Immature natural killer cell (primary cell): ENCODE measurements around the gene UBE2J2. TPM values are rescaled to one million over a fixed set of nuclear protein-coding genes. Genes with fewer than 3 reads are reported as not detected.

ENCODE experiments used
- DNase-seq, 3 donors: peaks; one replicate each; pipeline ENCODE4 v3.0.0; 2022; ENCODE audit warnings: mixed read lengths in 1 of 3
- H3K27ac Mint-ChIP-seq, 6 donors: one replicate each; pipeline ENCODE4 v1.8.0; 2020; ENCODE audit warnings: mixed read lengths in 6 of 6, mild to moderate bottlenecking in 5 of 6, inconsistent platforms in 4 of 6, moderate library complexity in 3 of 6
- H3K27me3 Mint-ChIP-seq, 3 donors: one replicate each; pipeline ENCODE4 v1.8.0; 2020 to 2021; ENCODE audit warnings: low read depth in 3 of 3, mild to moderate bottlenecking in 3 of 3, mixed read lengths in 3 of 3, moderate library complexity in 3 of 3, inconsistent platforms in 1 of 3
- H3K36me3 Mint-ChIP-seq, 3 donors: one replicate each; pipeline ENCODE4 v1.8.0; 2020; ENCODE audit warnings: mixed read lengths in 3 of 3, inconsistent platforms in 2 of 3, mild to moderate bottlenecking in 2 of 3
- H3K4me1 Mint-ChIP-seq, 2 donors: one replicate each; pipeline ENCODE4 v1.8.0; 2020; ENCODE audit warnings: inconsistent platforms in 2 of 2, mild to moderate bottlenecking in 2 of 2, mixed read lengths in 2 of 2, moderate library complexity in 1 of 2
- H3K4me3 Mint-ChIP-seq, 5 donors: one replicate each; pipeline ENCODE4 v1.8.0; 2020; ENCODE audit warnings: mild to moderate bottlenecking in 5 of 5, mixed read lengths in 5 of 5, inconsistent platforms in 3 of 5, moderate library complexity in 3 of 5
- H3K9me3 Mint-ChIP-seq, 6 donors: one replicate each; pipeline ENCODE4 v1.8.0; 2020; ENCODE audit warnings: mild to moderate bottlenecking in 6 of 6, mixed read lengths in 6 of 6, inconsistent platforms in 4 of 6, moderate library complexity in 3 of 6
- polyA plus RNA-seq, 3 donors: library from polyadenylated mRNA; unstranded; fragments of 300-500 nt; fragmentation: Illumina TruSeq; gene quantifications; one replicate each; pipeline ENCODE4 v1.2.3, GENCODE V29; 2021

UBE2J2 gene
- polyA plus RNA-seq, 3 donors from 2014 or later: 77.8 to 105 (median 83.9) TPM

DNA sequence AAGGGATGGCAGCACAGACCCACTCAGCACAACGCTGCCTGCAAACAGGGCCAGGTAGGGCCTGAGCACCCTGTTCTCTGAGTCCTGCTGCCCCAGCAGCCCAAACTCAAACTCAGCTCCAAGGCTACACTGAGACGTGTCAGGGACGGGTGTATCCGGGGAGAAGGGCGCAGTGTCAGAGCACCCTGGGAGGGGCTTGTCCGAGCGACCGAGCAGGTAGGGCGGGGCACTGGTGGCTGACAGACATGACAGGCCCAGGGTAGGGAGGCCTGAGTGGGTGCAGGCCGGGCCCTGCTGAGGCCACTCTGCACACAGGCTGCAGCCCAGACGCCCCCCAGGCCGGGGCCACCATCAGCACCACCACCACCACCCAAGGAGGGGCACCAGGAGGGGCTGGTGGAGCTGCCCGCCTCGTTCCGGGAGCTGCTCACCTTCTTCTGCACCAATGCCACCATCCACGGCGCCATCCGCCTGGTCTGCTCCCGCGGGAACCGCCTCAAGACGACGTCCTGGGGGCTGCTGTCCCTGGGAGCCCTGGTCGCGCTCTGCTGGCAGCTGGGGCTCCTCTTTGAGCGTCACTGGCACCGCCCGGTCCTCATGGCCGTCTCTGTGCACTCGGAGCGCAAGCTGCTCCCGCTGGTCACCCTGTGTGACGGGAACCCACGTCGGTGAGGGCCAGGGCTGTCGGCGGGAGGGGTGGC is 12.1 kb upstream of the UBE2J2 start:
- Mint-ChIP-seq H3K27ac (no peak overlapping the region), H3K4me1 (no peaks in the 10 kb centered on the region), H3K27me3 (peaks cover 0 to 2% (median 0%) of the 10 kb centered on the region in 3 donors), H3K4me3 (no peak overlapping the region), H3K9me3 (no peaks in the 10 kb centered on the region), H3K36me3 (no peaks in the 10 kb centered on the region)
- no peak for DNase-seq

GRCh38 chr1:1285102-1285571 is 11.5 kb upstream of the UBE2J2 start:
- Mint-ChIP-seq H3K27ac (no peak overlapping the region), H3K27me3 (peaks cover 0 to 2% (median 0%) of the 10 kb centered on the region in 3 donors), H3K36me3 (no peaks in the 10 kb centered on the region), H3K4me1 (no peaks in the 10 kb centered on the region), H3K9me3 (no peaks in the 10 kb centered on the region), H3K4me3 (no peak overlapping the region)
- DNase-seq: no peak

GRCh38 chr1:1284221-1285101 is 10.8 kb upstream of the UBE2J2 start:
- Mint-ChIP-seq H3K27ac (no peak overlapping the region), H3K27me3 (peaks cover 0 to 2% (median 2%) of the 10 kb centered on the region in 3 donors), H3K9me3 (no peaks in the 10 kb centered on the region), H3K36me3 (no peaks in the 10 kb centered on the region), H3K4me1 (no peaks in the 10 kb centered on the region), H3K4me3 (no peak overlapping the region)
- no peak for DNase-seq

GRCh38 chr1:1283821-1284220 is 10.2 kb upstream of the UBE2J2 start:
- H3K36me3 Mint-ChIP-seq: no peaks in the 10 kb centered on the region
- no peak for DNase-seq
- no peak overlapping the region for H3K4me3 Mint-ChIP-seq
- peaks cover 1 to 2% (median 2%) of the 10 kb centered on the region in 3 donors for H3K27me3 Mint-ChIP-seq
- H3K27ac Mint-ChIP-seq: no peak overlapping the region
- no peaks in the 10 kb centered on the region for H3K9me3 Mint-ChIP-seq
- H3K4me1 Mint-ChIP-seq: no peaks in the 10 kb centered on the region

DNA sequence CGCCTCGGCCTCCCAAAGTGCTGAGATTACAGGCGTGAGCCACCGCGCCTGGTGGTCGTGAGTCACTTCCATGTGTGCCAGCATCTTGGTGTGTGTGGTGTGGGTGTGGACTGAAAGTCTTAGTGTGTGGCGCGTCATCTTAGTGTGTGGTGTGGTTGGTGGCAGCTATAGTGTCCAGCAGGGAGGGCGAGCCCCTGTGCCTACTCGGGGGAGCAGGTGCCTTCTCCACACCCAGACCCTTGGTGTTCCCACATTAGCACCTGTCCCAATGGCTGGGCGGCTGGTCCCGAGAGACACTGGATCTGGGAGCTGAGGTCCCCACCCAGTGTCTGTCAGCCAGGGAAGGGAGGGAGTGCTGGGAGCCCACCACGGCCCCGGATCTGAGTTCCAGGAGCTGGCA is 9.3 kb upstream of the UBE2J2 start:
- H3K27ac Mint-ChIP-seq: no peak overlapping the region
- DNase-seq: no peak

DNA sequence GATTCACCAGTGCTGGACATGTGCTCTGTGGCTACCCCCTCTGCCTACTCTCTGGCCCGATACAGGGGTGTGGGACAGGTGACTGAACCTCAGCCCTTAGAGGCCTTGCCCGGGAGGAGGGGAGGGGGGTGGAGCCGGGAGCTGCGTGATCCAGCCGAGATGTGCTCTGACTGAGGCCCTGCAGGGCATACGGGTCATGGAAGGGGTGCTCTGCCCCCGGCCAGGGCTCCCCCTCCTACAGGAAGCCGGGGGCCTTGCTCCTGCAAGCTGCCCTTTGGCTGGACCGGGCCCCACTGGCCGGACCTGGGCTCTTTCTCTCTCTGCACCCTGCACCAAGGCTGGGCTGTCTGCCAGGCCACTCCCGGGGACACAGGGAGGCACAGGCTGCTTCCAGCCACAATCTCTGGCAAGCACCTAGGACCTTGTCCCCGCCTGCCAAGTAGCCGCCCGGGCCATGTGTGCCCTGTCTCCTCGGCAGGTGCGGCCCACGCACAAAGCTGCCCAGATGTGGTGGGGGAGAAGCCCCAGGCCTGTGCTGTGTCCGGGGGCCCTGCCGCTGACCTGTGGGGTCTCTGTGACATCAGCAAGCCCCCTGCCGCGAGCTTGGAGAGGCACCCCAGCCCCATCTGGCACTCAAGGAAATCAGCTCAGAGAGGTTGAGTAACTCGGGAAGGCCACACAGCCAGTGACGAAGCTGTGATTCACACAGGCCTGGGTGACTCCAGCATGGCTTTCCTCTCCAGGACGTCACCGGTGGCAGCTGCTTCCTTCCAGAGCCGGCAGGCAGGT is 8.1 kb upstream of the UBE2J2 start:
- Mint-ChIP-seq H3K9me3 (no peaks in the 10 kb centered on the region), H3K4me1 (no peaks in the 10 kb centered on the region), H3K36me3 (no peaks in the 10 kb centered on the region), H3K4me3 (no peak overlapping the region), H3K27me3 (peaks cover 1 to 2% (median 2%) of the 10 kb centered on the region in 3 donors), H3K27ac (no peak overlapping the region)
- no peak for DNase-seq

More for the DNA sequence above, 9.3 kb upstream of the UBE2J2 start:
- Mint-ChIP-seq H3K4me1 (no peaks in the 10 kb centered on the region), H3K36me3 (no peaks in the 10 kb centered on the region), H3K4me3 (no peak overlapping the region), H3K27me3 (peaks cover 1 to 2% (median 2%) of the 10 kb centered on the region in 3 donors), H3K9me3 (no peaks in the 10 kb centered on the region)

DNA sequence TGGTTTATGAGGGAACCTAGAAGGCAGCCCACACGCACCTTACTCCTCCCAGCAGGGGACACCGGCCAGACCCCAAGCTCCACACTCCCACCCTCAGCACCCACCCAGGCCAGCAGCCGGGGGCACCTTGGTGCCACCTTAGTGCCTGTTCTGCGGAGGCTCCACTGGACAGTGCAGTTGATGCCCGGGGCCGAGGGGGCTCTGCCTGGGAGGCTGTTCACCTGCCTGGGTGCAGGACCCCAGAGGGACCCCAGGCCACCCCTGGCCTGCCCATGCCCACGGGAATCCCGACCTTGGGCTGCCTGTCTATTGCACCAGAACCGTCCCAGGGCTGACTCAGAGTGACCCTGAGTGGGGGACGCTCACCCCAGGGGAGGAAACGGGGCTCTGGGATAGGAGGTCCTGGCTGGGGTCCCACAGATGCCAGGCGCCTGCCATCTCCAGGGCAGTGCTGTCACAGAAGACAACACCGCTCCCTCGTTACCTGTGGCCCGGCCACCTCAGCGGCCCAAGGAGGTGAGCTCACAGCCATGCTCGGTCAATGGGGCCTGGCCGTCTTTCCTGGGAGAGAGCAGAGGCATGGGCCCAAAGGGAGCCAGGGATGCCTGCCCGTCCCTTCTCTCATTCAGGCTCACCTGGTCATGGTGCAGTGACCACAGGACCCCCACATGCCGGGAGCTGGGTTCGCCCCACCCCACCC is 7.3 kb upstream of the UBE2J2 start:
- Mint-ChIP-seq H3K9me3 (no peaks in the 10 kb centered on the region), H3K4me3 (no peak overlapping the region), H3K27ac (no peak overlapping the region)

DNA sequence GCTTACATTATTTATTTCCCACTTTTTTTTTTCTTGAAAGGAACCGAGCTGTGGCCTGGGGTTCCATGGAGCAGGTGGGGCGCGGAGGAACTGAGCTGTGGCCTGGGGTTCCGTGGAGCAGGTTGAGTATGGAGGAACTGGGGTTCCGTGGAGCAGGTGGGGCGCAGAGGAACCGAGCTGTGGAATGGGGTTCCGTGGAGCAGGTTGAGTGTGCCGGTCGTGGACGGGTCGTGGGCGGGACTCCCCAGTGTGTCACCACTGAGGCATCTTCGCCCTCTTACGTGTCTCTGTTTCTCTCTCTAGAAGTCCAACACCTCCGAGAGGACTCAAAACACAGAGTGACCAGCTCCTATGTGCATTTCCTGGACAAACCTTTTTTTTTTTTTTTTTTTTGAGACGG is 5.4 kb upstream of the UBE2J2 start:
- no peak overlapping the region for H3K4me3 Mint-ChIP-seq
- no peak for DNase-seq
- H3K27ac Mint-ChIP-seq: no peak overlapping the region
- no peaks in the 10 kb centered on the region for H3K36me3 Mint-ChIP-seq
- no peaks in the 10 kb centered on the region for H3K9me3 Mint-ChIP-seq
- H3K4me1 Mint-ChIP-seq: no peaks in the 10 kb centered on the region
- H3K27me3 Mint-ChIP-seq: peaks cover 0 to 2% (median 1%) of the 10 kb centered on the region in 3 donors

More for the DNA sequence above, 7.3 kb upstream of the UBE2J2 start:
- peaks cover 1 to 2% (median 1%) of the 10 kb centered on the region in 3 donors for H3K27me3 Mint-ChIP-seq
- DNase-seq: no peak
- no peaks in the 10 kb centered on the region for H3K4me1 Mint-ChIP-seq
- no peaks in the 10 kb centered on the region for H3K36me3 Mint-ChIP-seq

DNA sequence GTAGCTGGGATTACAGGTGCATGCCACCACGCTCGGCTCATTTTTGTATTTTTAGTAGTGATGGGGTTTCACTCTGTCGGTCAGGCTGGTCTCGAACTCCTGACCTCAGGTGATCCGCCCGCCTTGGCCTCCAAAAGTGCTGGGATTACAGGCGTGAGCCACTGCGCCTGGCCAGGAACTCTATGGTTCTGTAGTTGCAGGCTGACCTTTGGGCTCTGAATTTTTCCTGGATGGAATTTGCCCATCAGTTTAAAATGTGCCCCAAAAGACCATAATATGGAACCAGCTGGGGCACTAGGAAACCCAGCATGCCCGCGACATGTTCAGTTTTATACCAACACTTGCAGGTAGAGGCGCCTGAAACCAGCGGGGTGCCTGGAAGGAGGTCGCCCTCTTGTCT is 5.0 kb upstream of the UBE2J2 start:
- no peaks in the 10 kb centered on the region for H3K36me3 Mint-ChIP-seq
- peaks cover 0 to 2% (median 1%) of the 10 kb centered on the region in 3 donors for H3K27me3 Mint-ChIP-seq
- no peaks in the 10 kb centered on the region for H3K4me1 Mint-ChIP-seq
- H3K9me3 Mint-ChIP-seq: no peaks in the 10 kb centered on the region
- H3K27ac Mint-ChIP-seq: no peak overlapping the region
- H3K4me3 Mint-ChIP-seq: no peak overlapping the region
- no peak for DNase-seq

- peaks cover 3 to 6% (median 3%) of the 10 kb centered on the region in 3 donors for H3K27me3 Mint-ChIP-seq
- no peak for DNase-seq
- H3K4me1 Mint-ChIP-seq: peaks cover 22 to 23% of the 10 kb centered on the region in 2 donors
- H3K27ac Mint-ChIP-seq: peak overlapping the region in 3 of 6 donors; percentile 35 to 73 (median 55)
- H3K36me3 Mint-ChIP-seq: no peaks in the 10 kb centered on the region
- no peaks in the 10 kb centered on the region for H3K9me3 Mint-ChIP-seq
- peak overlapping the region in 4 of 5 donors; percentile 50 to 74 (median 62) for H3K4me3 Mint-ChIP-seq
Measured at GRCh38 chr1:1275836-1276235, 2.2 kb upstream of the UBE2J2 start.

DNA sequence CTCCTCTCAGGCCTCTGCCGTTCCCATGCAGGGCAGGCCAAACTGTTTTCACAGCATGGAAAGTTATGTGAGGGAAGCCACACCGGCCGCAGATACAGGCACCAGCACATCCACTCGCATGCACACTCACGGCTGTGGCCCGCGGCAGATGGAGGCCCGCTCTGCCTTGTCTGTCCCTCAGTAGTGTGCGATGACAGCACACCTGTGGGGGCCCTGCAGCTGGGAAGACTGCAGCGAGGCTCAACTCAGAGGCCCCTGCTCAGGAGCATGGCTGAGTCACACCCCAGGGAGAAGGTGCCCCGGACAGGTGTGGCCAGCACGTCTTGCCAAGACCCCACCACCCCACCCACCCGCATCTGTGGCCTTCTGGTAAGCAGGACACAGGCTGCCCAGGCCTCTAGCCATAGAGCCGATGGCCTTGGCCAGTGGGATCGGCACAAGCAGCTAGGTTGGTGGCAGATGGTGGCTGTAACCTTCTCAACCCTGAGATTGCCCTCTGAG is 1.3 kb upstream of the UBE2J2 start:
- peak overlapping the region; percentile 48 to 72 (median 66) for H3K4me3 Mint-ChIP-seq
- H3K27ac Mint-ChIP-seq: peak overlapping the region in 1 of 6 donors; percentile 58
- no peak for DNase-seq
- H3K4me1 Mint-ChIP-seq: peaks cover 30 to 31% of the 10 kb centered on the region in 2 donors
- peaks cover 0 to 6% (median 0%) of the 10 kb centered on the region in 3 donors for H3K36me3 Mint-ChIP-seq
- no peaks in the 10 kb centered on the region for H3K9me3 Mint-ChIP-seq
- H3K27me3 Mint-ChIP-seq: peaks cover 4 to 6% (median 5%) of the 10 kb centered on the region in 3 donors

- Mint-ChIP-seq H3K27me3 (peaks cover 4 to 5% (median 4%) of the 10 kb centered on the region in 3 donors), H3K4me1 (peaks cover 35 to 36% of the 10 kb centered on the region in 2 donors), H3K27ac (peak overlapping the region in 1 of 6 donors; percentile 58), H3K4me3 (peak overlapping the region; percentile 48 to 72 (median 66)), H3K9me3 (no peaks in the 10 kb centered on the region), H3K36me3 (peaks cover 0 to 7% (median 0%) of the 10 kb centered on the region in 3 donors)
- no peak for DNase-seq
Measured at GRCh38 chr1:1274299-1274930, 761 bp upstream of the UBE2J2 start.
